GM12874 (cell line): ENCODE measurements around the gene HDAC7.
A peak's percentile ranks its signal among the peaks of the same experiment; 100 is the strongest.

Experiments
- TF ChIP-seq, protein P1 (sequence below): IDR thresholded peaks from 2 replicates; pipeline ENCODE4 v1.5.1; 2011; ENCODE audit warnings: low read depth, mild to moderate bottlenecking, control low read depth, low read length, moderate library complexity; ENCODE audit not compliant: insufficient read depth

Gene HDAC7

DNA sequence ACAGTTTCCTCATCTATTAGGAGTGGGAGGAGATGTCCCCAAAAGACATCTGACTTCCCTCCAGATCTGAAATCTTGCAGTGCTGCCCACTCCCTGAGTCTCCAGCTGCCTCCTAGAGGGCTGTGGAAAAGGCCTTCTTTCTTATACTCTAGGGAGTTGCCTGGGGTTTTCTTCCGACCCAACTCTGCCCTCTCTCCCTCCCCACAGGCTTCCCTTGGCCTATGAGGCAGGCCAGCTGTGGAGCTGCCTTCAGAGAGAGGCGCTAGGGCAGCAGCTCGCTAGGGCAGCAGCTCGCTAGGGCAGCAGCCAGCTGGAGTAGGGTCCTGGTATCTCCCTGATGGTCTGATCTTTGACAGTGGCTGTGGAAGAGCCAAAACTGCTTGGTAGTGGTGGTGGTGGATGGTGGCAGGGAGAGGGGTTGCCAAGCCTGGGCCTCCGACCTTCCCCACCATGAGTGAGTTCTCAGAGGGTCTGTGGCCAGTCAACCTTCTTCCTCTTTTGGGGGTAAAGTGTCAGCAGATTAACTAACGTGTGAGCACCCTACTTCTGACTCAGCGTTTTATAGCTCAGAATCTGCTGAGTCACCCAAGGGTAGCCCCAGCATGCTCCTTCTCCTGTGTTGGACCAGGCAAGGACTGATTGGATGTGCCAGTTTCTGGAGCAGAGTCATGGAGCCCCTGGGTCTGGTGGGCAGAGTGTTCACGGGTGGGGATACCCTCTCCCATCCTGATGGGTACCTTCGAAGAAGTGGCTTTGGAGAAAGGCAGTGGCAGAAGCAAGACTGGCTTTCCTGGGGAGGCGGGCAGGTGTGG, 44.4 kb downstream of the HDAC7 start:
- TF ChIP-seq, protein P1, sequence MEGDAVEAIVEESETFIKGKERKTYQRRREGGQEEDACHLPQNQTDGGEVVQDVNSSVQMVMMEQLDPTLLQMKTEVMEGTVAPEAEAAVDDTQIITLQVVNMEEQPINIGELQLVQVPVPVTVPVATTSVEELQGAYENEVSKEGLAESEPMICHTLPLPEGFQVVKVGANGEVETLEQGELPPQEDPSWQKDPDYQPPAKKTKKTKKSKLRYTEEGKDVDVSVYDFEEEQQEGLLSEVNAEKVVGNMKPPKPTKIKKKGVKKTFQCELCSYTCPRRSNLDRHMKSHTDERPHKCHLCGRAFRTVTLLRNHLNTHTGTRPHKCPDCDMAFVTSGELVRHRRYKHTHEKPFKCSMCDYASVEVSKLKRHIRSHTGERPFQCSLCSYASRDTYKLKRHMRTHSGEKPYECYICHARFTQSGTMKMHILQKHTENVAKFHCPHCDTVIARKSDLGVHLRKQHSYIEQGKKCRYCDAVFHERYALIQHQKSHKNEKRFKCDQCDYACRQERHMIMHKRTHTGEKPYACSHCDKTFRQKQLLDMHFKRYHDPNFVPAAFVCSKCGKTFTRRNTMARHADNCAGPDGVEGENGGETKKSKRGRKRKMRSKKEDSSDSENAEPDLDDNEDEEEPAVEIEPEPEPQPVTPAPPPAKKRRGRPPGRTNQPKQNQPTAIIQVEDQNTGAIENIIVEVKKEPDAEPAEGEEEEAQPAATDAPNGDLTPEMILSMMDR: no peak

DNA sequence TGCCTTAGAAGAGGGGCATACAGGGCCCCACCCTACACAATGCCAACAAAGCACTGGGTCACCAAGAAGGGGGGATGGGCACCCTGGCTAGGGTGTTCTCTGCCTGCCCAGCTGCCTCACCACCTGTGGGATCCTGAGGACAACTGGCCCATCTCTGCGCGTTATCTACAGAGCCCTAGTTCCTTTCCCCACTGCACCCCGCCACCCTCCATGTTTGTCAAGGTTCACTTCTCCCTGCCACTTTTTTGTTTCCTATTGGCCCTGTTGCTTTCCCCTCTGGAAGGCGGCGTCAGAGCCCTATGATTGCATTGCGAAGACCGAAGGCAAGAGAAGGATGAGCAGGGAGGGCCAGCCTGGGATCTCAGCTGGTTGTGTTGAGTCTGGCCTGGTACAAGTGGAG, 45.0 kb downstream of the HDAC7 start:
- TF ChIP-seq, protein P1: no peak

DNA sequence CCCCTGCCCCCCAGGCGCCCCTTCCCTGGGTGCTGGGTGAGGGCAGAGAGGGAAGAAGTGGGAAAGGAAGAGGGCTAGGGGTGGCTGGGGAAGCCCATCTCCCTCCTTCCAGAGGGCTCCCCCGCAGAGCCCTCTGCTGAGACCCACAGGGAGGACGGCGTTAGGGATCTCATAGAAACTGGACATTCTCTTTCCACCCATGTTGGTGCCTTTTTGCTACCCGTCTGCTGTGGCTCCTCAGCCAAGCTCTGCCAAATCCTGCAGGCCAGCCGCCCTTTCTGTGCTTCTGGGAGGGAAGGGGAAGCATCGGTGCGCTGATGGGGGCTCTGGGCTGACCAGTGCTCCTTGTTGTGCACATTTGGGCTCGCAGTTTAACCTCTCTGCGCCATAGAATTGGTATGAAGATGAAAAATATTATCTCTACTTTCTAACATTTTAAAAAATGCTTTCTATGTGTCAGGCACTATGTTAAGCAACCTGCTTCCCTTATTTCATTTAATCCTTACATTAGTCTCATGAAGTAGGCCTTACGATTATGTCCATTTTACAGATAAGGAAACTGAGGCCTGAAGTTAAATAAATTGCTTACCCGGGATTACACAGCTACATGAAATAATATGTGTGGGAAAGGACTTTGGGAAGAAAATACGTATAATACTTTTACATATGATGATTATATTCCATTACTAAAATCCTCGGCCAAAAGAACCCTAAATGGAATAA, 45.7 kb downstream of the HDAC7 start:
- TF ChIP-seq, protein P1: no peak

DNA sequence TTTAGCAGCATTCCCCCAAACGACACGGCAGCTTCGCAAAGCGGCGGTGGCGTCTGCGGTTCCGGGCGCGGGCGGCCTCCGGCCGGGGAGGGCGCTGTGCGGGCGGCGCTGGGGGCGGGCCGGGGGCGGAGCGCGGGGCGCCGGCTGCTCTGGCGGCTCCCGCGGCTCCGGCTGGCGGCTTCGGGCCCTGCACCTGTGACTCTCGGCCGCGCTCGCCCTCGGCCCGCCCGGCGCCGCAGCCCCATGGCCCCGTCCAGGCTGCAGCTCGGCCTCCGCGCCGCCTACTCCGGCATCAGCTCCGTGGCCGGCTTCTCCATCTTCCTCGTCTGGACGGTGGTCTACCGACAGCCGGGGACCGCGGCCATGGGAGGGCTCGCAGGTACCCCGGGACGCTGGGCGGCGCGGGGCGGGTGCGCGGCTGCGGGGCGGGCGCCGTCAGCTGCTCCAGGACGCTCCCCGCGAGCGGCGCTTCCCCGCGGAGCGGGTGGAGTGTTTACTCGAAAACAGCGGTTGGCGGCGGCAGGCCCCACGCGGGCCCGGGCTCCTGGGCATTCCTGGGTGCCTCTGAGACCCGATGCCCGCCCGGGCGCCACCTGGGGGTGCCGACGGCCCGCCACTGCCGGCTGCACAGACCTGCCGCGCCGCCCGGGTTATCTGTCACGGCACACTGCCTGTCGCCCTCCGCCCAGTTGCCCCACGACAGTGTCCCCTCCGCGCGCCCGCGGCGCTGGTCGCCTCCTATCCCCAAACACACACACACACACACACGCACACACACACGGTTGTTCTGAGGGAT, 46.4 kb downstream of the HDAC7 start, which contains the start of gene SLC48A1:
TSS of gene SLC48A1 (plus strand) at position 177 of the 796 bp plus-strand sequence. CDS start at position 244, 67 bp downstream.
- TF ChIP-seq, protein P1: peak; percentile 31; the same call in 1 of the 2 replicates

DNA sequence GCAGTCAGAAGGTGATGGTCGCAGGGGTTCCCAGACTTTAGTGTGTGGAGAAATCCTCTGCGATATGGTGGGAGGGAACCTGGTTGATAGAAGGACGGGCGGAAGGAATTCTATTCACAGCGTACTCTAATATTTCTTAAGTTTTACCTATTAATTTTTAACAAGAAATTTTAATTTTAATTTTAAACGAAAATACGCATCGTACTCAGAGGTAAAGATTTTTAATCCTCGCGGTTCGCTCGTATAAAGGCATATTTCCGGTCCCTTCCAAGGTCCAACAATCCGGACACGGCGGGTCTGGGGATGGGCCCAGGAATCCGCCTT, 47.0 kb downstream of the HDAC7 start:
- TF ChIP-seq, protein P1: no peak

DNA sequence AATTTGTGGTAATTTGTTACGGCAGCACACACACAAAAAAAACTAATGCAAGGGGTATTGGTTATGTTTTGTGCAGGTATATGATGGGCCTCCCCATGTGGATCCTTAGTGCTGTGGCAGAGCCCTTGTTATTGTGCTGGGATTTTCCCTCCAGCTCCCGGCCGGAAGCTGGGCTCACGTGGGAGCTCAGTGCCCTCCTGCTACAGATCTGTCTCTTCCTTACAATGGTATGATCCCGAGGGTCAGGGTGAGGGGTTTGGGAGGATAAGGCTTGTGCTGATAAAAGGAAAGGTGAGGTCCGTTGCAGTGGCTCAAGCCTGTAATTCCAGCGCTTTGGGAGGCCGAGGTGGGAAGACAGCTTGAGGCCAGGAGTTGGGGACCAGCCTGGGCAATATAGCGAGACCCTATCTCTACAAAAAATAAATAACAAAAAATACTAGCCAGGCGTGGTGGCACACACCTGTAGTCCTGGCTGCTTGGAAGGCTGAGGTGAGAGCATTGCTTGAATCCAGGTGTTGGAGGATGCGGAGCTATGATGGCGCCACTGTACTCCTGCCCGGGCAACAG, 47.5 kb downstream of the HDAC7 start:
- TF ChIP-seq, protein P1: no peak
